H9 (cell line): ENCODE data around the gene VPS18. TPM values are rescaled to one million over a fixed set of nuclear protein-coding genes. Genes with fewer than 3 reads are reported as not detected.

Source experiments
- DNase-seq: peaks from one replicate; pipeline ENCODE4 v3.0.0-alpha.2; 2017
- H2AFZ ChIP-seq: one replicate; pipeline ENCODE4 v1.6.1; 2013; ENCODE audit warnings: mild to moderate bottlenecking, low read length, control low read depth, moderate library complexity
- H2AK5ac ChIP-seq: 2 replicates; pipeline ENCODE4 v1.6.1; 2013; ENCODE audit warnings: low read length, control low read depth, mixed read lengths; ENCODE audit not compliant: insufficient read length
- H2BK120ac ChIP-seq: one replicate; pipeline ENCODE4 v1.6.1; 2013; ENCODE audit warnings: low read depth, mild to moderate bottlenecking, low read length, control low read depth, inconsistent platforms; ENCODE audit not compliant: poor library complexity, severe bottlenecking
- H2BK12ac ChIP-seq: 2 replicates; pipeline ENCODE4 v1.6.1; 2013; ENCODE audit warnings: low read length, control low read depth, mixed read lengths, low read depth; ENCODE audit not compliant: insufficient read length
- H2BK15ac ChIP-seq: 2 replicates; pipeline ENCODE4 v1.6.1; 2013; ENCODE audit warnings: low read depth, low read length, control low read depth
- H2BK20ac ChIP-seq: one replicate; pipeline ENCODE4 v1.6.1; 2013; ENCODE audit warnings: low read depth, mild to moderate bottlenecking, low read length, control low read depth, inconsistent platforms; ENCODE audit not compliant: poor library complexity, severe bottlenecking
- H2BK5ac ChIP-seq: 2 replicates; pipeline ENCODE4 v1.6.1; 2013; ENCODE audit warnings: low read length, control low read depth, mixed read lengths; ENCODE audit not compliant: insufficient read length
- H3K14ac ChIP-seq: 2 replicates; pipeline ENCODE4 v1.6.1; 2013; ENCODE audit warnings: low read length, control low read depth; ENCODE audit not compliant: insufficient read depth
- H3K18ac ChIP-seq: 2 replicates; pipeline ENCODE4 v1.6.1; 2013; ENCODE audit warnings: low read depth, mild to moderate bottlenecking, mixed read lengths, low read length, control low read depth; ENCODE audit not compliant: insufficient read length
- H3K23ac ChIP-seq: 2 replicates; pipeline ENCODE4 v1.6.1; 2013; ENCODE audit warnings: low read length, control low read depth, mixed read lengths, low read depth; ENCODE audit not compliant: insufficient read length
- H3K23me2 ChIP-seq: 2 replicates; pipeline ENCODE4 v1.6.1; 2013; ENCODE audit warnings: low read depth, mild to moderate bottlenecking, mixed read lengths, low read length, control low read depth; ENCODE audit not compliant: insufficient read length, poor library complexity, severe bottlenecking
- H3K27ac ChIP-seq: 2 replicates; pipeline ENCODE4 v1.5.1; 2013; ENCODE audit warnings: low read length, control low read depth, mixed read lengths, low read depth; ENCODE audit not compliant: insufficient read length
- H3K27me3 ChIP-seq: 2 replicates; pipeline ENCODE4 v1.6.1; 2013; ENCODE audit warnings: low read length, control low read depth, inconsistent platforms; ENCODE audit not compliant: insufficient read depth
- H3K4ac ChIP-seq: 2 replicates; pipeline ENCODE4 v1.6.1; 2013; ENCODE audit warnings: low read depth, mild to moderate bottlenecking, control low read depth, inconsistent platforms, low read length, moderate library complexity
- H3K4me1 ChIP-seq: 2 replicates; pipeline ENCODE4 v1.6.1; 2013; ENCODE audit warnings: low read length, control low read depth, inconsistent platforms; ENCODE audit not compliant: insufficient read depth
- H3K4me2 ChIP-seq: 2 replicates; pipeline ENCODE4 v1.6.1; 2013; ENCODE audit warnings: low read length, control low read depth, mixed read lengths; ENCODE audit not compliant: insufficient read length, insufficient read depth
- H3K56ac ChIP-seq: 2 replicates; pipeline ENCODE4 v1.6.1; 2013; ENCODE audit warnings: low read depth, mild to moderate bottlenecking, mixed read lengths, low read length, control low read depth; ENCODE audit not compliant: insufficient read length
- H3K79me1 ChIP-seq: 2 replicates; pipeline ENCODE4 v1.6.1; 2013; ENCODE audit warnings: low read depth, mild to moderate bottlenecking, moderate library complexity, low read length, control low read depth, inconsistent platforms; ENCODE audit not compliant: insufficient read depth, poor library complexity, severe bottlenecking
- H3K79me2 ChIP-seq: 2 replicates; pipeline ENCODE4 v1.6.1; 2013; ENCODE audit warnings: low read length, control low read depth, inconsistent platforms; ENCODE audit not compliant: insufficient read depth
- H3K9ac ChIP-seq: 2 replicates; pipeline ENCODE4 v1.6.1; 2013; ENCODE audit warnings: low read length, control low read depth, mixed read lengths; ENCODE audit not compliant: insufficient read length; ENCODE audit errors: extremely low read depth
- H3K9me3 ChIP-seq: one replicate; pipeline ENCODE4 v1.6.1; 2013; ENCODE audit warnings: low read depth, low read length, inconsistent platforms; ENCODE audit not compliant: control insufficient read depth
- H3T11ph ChIP-seq: one replicate; pipeline ENCODE4 v1.6.1; 2013; ENCODE audit warnings: mild to moderate bottlenecking, low read length, control low read depth, inconsistent platforms
- H4K20me1 ChIP-seq: one replicate; pipeline ENCODE4 v1.6.1; 2013; ENCODE audit not compliant: control insufficient read depth, insufficient read length, insufficient read depth
- H4K5ac ChIP-seq: 2 replicates; pipeline ENCODE4 v1.6.1; 2013; ENCODE audit warnings: low read depth, mild to moderate bottlenecking, mixed read lengths, low read length, control low read depth; ENCODE audit not compliant: insufficient read length
- H4K8ac ChIP-seq: replicated peaks from 2 replicates; pipeline ENCODE4 v1.6.1; 2013; ENCODE audit warnings: low read length, control low read depth, mixed read lengths, low read depth; ENCODE audit not compliant: insufficient read length
- H4K91ac ChIP-seq: 2 replicates; pipeline ENCODE4 v1.6.1; 2013; ENCODE audit warnings: low read depth, mild to moderate bottlenecking, moderate library complexity, mixed read lengths, low read length, control low read depth; ENCODE audit not compliant: insufficient read length
- H3K27ac Mint-ChIP-seq, 3 experiments: 2 replicates in 2 of 3; 3 replicates in 1 of 3; pipeline ENCODE4 v1.8.0; 2020 to 2021; ENCODE audit warnings: mixed read lengths in 3 of 3, mild to moderate bottlenecking in 1 of 3, moderate library complexity in 1 of 3
- H3K27me3 Mint-ChIP-seq: 2 replicates; pipeline ENCODE4 v1.8.0; 2021; ENCODE audit warnings: low read depth, mild to moderate bottlenecking, moderate library complexity, mixed read lengths
- H3K36me3 Mint-ChIP-seq, 3 experiments: 2 replicates in 2 of 3; 3 replicates in 1 of 3; pipeline ENCODE4 v1.8.0; 2020 to 2021; ENCODE audit warnings: low read depth in 3 of 3, mixed read lengths in 3 of 3; ENCODE audit not compliant: insufficient read depth in 1 of 3
- H3K4me1 Mint-ChIP-seq, 2 experiments: 2 replicates each; pipeline ENCODE4 v1.8.0; 2020; ENCODE audit warnings: mixed read lengths in 2 of 2
- H3K4me3 Mint-ChIP-seq, 2 experiments: 2 replicates in 1 of 2; 3 replicates in 1 of 2; pipeline ENCODE4 v1.8.0; 2020 to 2021; ENCODE audit warnings: mild to moderate bottlenecking in 2 of 2, mixed read lengths in 2 of 2, moderate library complexity in 1 of 2
- H3K9me3 Mint-ChIP-seq, 2 experiments: 2 replicates in 1 of 2; 3 replicates in 1 of 2; pipeline ENCODE4 v1.8.0; 2020; ENCODE audit warnings: mild to moderate bottlenecking in 2 of 2, mixed read lengths in 2 of 2, moderate library complexity in 1 of 2
- CTCF ChIP-seq: fragments of 200-600 bp; sonication (generic); conservative IDR thresholded peaks from 3 replicates; pipeline ENCODE4 v1.8.0; 2021; ENCODE audit warnings: antibody characterized with exemption, mild to moderate bottlenecking
- WGBS: extraction: QIAGEN DNeasy Blood & Tissue Kit; methylation state at CpG from one replicate; pipeline ENCODE4 v1.1.7; 2013; ENCODE audit warnings: missing lambda C conversion rate, low lambda C conversion rate, mixed read lengths; ENCODE audit not compliant: insufficient read length; ENCODE audit errors: extremely low coverage; 5-methylcytosine and 5-hydroxymethylcytosine counted together
- total RNA-seq: library from RNA; stranded (reverse); gene quantifications from 2 replicates; pipeline ENCODE4 v1.2.1, GENCODE V29; 2021

VPS18 gene
- total RNA-seq, 1 experiment from 2014 or later, result 45.0 TPM

GRCh38 chr15:40869686-40870085 lies 24.6 kb upstream of the VPS18 start:
- Histone ChIP-seq H4K91ac (no peak overlapping the region), H4K8ac (no peak overlapping the region), H2AFZ (no peak overlapping the region), H3K79me1 (no peaks in the 10 kb centered on the region), H3K18ac (no peak overlapping the region), H3K79me2 (no peaks in the 10 kb centered on the region), H4K5ac (no peak overlapping the region), H3K4ac (no peak overlapping the region), H2BK12ac (no peak overlapping the region), H2BK5ac (no peak overlapping the region), H3K4me2 (no peak overlapping the region), H2BK20ac (no peak overlapping the region), H3K23me2 (peaks cover 3% of the 10 kb centered on the region), H3K9ac (no peak overlapping the region), H3K23ac (no peak overlapping the region), H2BK15ac (no peak overlapping the region), H3K27me3 (no peaks in the 10 kb centered on the region), H2BK120ac (no peak overlapping the region), H2AK5ac (no peak overlapping the region), H3K14ac (no peak overlapping the region), H3T11ph (no peak overlapping the region), H3K56ac (no peak overlapping the region), H3K9me3 (no peaks in the 10 kb centered on the region), H4K20me1 (no peaks in the 10 kb centered on the region), H3K4me1 (no peaks in the 10 kb centered on the region; the same call in 1 of the 2 replicates), H3K27ac (no peak overlapping the region)
- H3K4me1 Mint-ChIP-seq, result peaks cover 19 to 34% of the 10 kb centered on the region in 2 experiments
- no peak overlapping the region; a peak in 1 of 7 replicates for H3K27ac Mint-ChIP-seq
- DNase-seq, result no peak
- no peak overlapping the region for H3K4me3 Mint-ChIP-seq
- no peaks in the 10 kb centered on the region for H3K9me3 Mint-ChIP-seq
- H3K36me3 Mint-ChIP-seq, result no peaks in the 10 kb centered on the region
- TF ChIP-seq CTCF, result no peak
- peaks cover 2% of the 10 kb centered on the region for H3K27me3 Mint-ChIP-seq
- WGBS, result no CpG with 5 or more reads among the region's 5 CpGs
